Neural progenitor cell (in vitro differentiated cells): ENCODE measurements around the gene ACTR3.

Experiments used
- CTCF ChIP-seq: fragments of 200-600 bp; sonication (generic); IDR thresholded peaks from 2 replicates; pipeline ENCODE4 v1.5.1; 2017; ENCODE audit warnings: antibody characterized with exemption, mild to moderate bottlenecking
- EZH2 ChIP-seq: fragments of 200-600 bp; sonication (generic); IDR thresholded peaks from 2 replicates; pipeline ENCODE4 v1.6.1; 2017; ENCODE audit warnings: antibody characterized with exemption, mild to moderate bottlenecking, moderate library complexity
- EZH2phosphoT487 ChIP-seq: fragments of 200-600 bp; sonication (generic); IDR thresholded peaks from 2 replicates; pipeline ENCODE4 v1.6.1; 2017; ENCODE audit warnings: antibody characterized with exemption

GRCh38 chr2:113920996-113921395 lies 31.1 kb downstream of the ACTR3 start:
- TF ChIP-seq CTCF: no peak
- TF ChIP-seq EZH2phosphoT487: no peak
- no peak for TF ChIP-seq EZH2
